HepG2 (cell line): ENCODE data around the gene MAJIN. TPM values are rescaled to one million over a fixed set of nuclear protein-coding genes. Genes with fewer than 3 reads are reported as not detected.
A peak's percentile ranks its signal among the peaks of the same experiment; 100 is the strongest.

Source experiments
- ARNT ChIP-seq: fragments of 450-650 bp; IDR thresholded peaks from 2 replicates; pipeline ENCODE4 v1.6.1; 2017
- BORCS8-MEF2B ChIP-seq: sonication (generic); formaldehyde crosslinking; IDR thresholded peaks from 2 replicates; pipeline ENCODE4 v1.8.0; 2022; ENCODE audit warnings: mild to moderate bottlenecking, missing genetic modification reagents
- CC2D1A ChIP-seq: sonication (generic); formaldehyde crosslinking; IDR thresholded peaks from 2 replicates; pipeline ENCODE4 v1.8.1; 2023; ENCODE audit warnings: mild to moderate bottlenecking, missing genetic modification reagents
- CTCF ChIP-seq: sonication (generic); formaldehyde crosslinking; IDR thresholded peaks from 2 replicates; pipeline ENCODE4 v1.5.0; 2020; ENCODE audit warnings: mild to moderate bottlenecking, missing genetic modification reagents, moderate library complexity
- FOXP1 ChIP-seq, 2 experiments: fragments of 450-650 bp in 1 of 2; IDR thresholded peaks; 2 replicates each; pipeline ENCODE4 v1.6.1; 2017 to 2018; ENCODE audit warnings: antibody characterized with exemption in 1 of 2
- GATAD1 ChIP-seq: IDR thresholded peaks from 2 replicates; pipeline ENCODE4 v1.6.1; 2016; ENCODE audit warnings: missing genetic modification reagents, missing compliant biosample characterization
- REPIN1 ChIP-seq: sonication (generic); formaldehyde crosslinking; IDR thresholded peaks from 2 replicates; pipeline ENCODE4 v1.8.0; 2022; ENCODE audit warnings: missing genetic modification reagents, low read depth, mild to moderate bottlenecking, borderline replicate concordance
- TFAP4 ChIP-seq: sonication (generic); IDR thresholded peaks from 2 replicates; pipeline ENCODE4 v1.6.1; 2016; ENCODE audit warnings: low read depth, borderline replicate concordance
- YEATS2 ChIP-seq: sonication (generic); formaldehyde crosslinking; IDR thresholded peaks from 2 replicates; pipeline ENCODE4 v1.4.0; 2020; ENCODE audit warnings: missing genetic modification reagents, borderline replicate concordance
- ZNF12 ChIP-seq: sonication (generic); formaldehyde crosslinking; IDR thresholded peaks from 2 replicates; pipeline ENCODE4 v1.5.0; 2020; ENCODE audit warnings: missing genetic modification reagents
- ZNF512 ChIP-seq: sonication (generic); formaldehyde crosslinking; IDR thresholded peaks from 2 replicates; pipeline ENCODE4 v1.4.0; 2020; ENCODE audit warnings: mild to moderate bottlenecking, missing genetic modification reagents
- ZNF512B ChIP-seq: sonication (generic); formaldehyde crosslinking; IDR thresholded peaks from 2 replicates; pipeline ENCODE4 v1.5.1; 2020; ENCODE audit warnings: missing genetic modification reagents, mild to moderate bottlenecking, borderline replicate concordance
- ZNF576 ChIP-seq: sonication (generic); formaldehyde crosslinking; IDR thresholded peaks from 2 replicates; pipeline ENCODE4 v1.4.0; 2020; ENCODE audit warnings: mild to moderate bottlenecking, missing genetic modification reagents
- ZUFSP ChIP-seq: sonication (generic); formaldehyde crosslinking; IDR thresholded peaks from 2 replicates; pipeline ENCODE4 v1.9.0; 2021; ENCODE audit warnings: missing genetic modification reagents, mild to moderate bottlenecking, borderline replicate concordance
- polyA plus RNA-seq, 8 experiments: library from polyadenylated mRNA; depleted of rRNA in 3 of 8; stranded (reverse) in 7 of 8; unstranded in 1 of 8; fragments of >200 nt; fragmentation: Illumina TruSeq in 4 of 8; extraction: Trizol in 4 of 8; gene quantifications; 2 replicates each; pipeline versions ENCODE4 v1.2.1 to v1.2.3, GENCODE V29; 2011 to 2016; ENCODE audit warnings: low read depth in 4 of 8, missing spikeins in 1 of 8, mixed read lengths in 1 of 8; ENCODE audit not compliant: insufficient read depth in 1 of 8
- total RNA-seq, 5 experiments: library from RNA; depleted of rRNA; stranded (reverse); fragments of >200 nt; fragmentation: Illumina TruSeq; extraction: Trizol; gene quantifications; 2 replicates each; pipeline ENCODE4 v1.2.3, GENCODE V29; 2016; ENCODE audit warnings: low read depth in 1 of 5

MAJIN gene
- total and polyA plus RNA-seq, 2 of the 13 experiments (the other 11 are each of a cell fraction or from before 2014, with no cell fraction given), result not detected

- TF ChIP-seq ZNF512 (no peak), ZNF576 (CRISPR knock-in tag) (no peak), CTCF (CRISPR knock-in tag) (peak; percentile 4; the same call in 1 of the 2 replicates), ZNF512B (CRISPR knock-in tag) (no peak), YEATS2 (CRISPR knock-in tag) (peak; percentile 65; the same call in 1 of the 2 replicates), REPIN1 (no peak), ZNF12 (CRISPR knock-in tag) (no peak), ARNT (no peak), BORCS8-MEF2B (CRISPR knock-in tag) (no peak), CC2D1A (CRISPR knock-in tag) (no peak), TFAP4 (peak; percentile 96), FOXP1 (IDR thresholded peaks at IDR 0.05) (no peak), FOXP1 (CRISPR knock-in tag; IDR thresholded peaks at IDR 0.05) (0 out of 2 replicates have a peak, but pooled peaks have one; percentile 9), GATAD1 (CRISPR knock-in tag) (peak; percentile 37; the same call in 1 of the 2 replicates), ZUFSP (CRISPR knock-in tag) (no peak)
Observed at GRCh38 chr11:64923944-64924909, 47.7 kb downstream of the MAJIN start, which contains the start of gene PPP2R5B (continued).
